GM08714 (cell line): Measurements from ENCODE around the gene PTPRM.

Source experiments
- H3K4me3 ChIP-seq: fragments of 200-500 bp; sonication (Bioruptor generic); 2 replicates; pipeline ENCODE4 v1.5.1; 2014; ENCODE audit warnings: mild to moderate bottlenecking, low read length, inconsistent platforms
- ZNF274 ChIP-seq: IDR thresholded peaks from 2 replicates; pipeline ENCODE4 v1.6.1; 2012; ENCODE audit warnings: mild to moderate bottlenecking, low read depth, low read length

The PTPRM gene

GRCh38 chr18:7641813-7642212 lies 74.7 kb downstream of the PTPRM start:
- TF ChIP-seq ZNF274: no peak
- no peak overlapping the region for H3K4me3 ChIP-seq

GRCh38 chr18:7642331-7642890 lies 75.3 kb downstream of the PTPRM start:
- H3K4me3 ChIP-seq: no peak overlapping the region
- TF ChIP-seq ZNF274: no peak

GRCh38 chr18:7645756-7646155 lies 78.6 kb downstream of the PTPRM start:
- no peak overlapping the region for H3K4me3 ChIP-seq
- no peak for TF ChIP-seq ZNF274

GRCh38 chr18:7646174-7646886 lies 79.2 kb downstream of the PTPRM start:
- no peak overlapping the region for H3K4me3 ChIP-seq
- TF ChIP-seq ZNF274: no peak

GRCh38 chr18:7647500-7647899 lies 80.4 kb downstream of the PTPRM start:
- H3K4me3 ChIP-seq: no peak overlapping the region
- TF ChIP-seq ZNF274: no peak

- H3K4me3 ChIP-seq: no peak overlapping the region
- TF ChIP-seq ZNF274: no peak
These were observed 89.9 kb downstream of the PTPRM start for GRCh38 chr18:7657050-7657449.

GRCh38 chr18:7657937-7658336 lies 90.8 kb downstream of the PTPRM start:
- no peak overlapping the region for H3K4me3 ChIP-seq
- no peak for TF ChIP-seq ZNF274

GRCh38 chr18:7658701-7659100 lies 91.6 kb downstream of the PTPRM start:
- H3K4me3 ChIP-seq: no peak overlapping the region
- no peak for TF ChIP-seq ZNF274

- TF ChIP-seq ZNF274: no peak
- no peak overlapping the region for H3K4me3 ChIP-seq
These were observed 94.1 kb downstream of the PTPRM start for GRCh38 chr18:7661207-7661606.

GRCh38 chr18:7662866-7663265 lies 95.8 kb downstream of the PTPRM start:
- no peak overlapping the region for H3K4me3 ChIP-seq
- no peak for TF ChIP-seq ZNF274

- TF ChIP-seq ZNF274: no peak
These were observed 96.5 kb downstream of the PTPRM start for GRCh38 chr18:7663366-7664312.

GRCh38 chr18:7666195-7666776 lies 99.2 kb downstream of the PTPRM start:
- no peak for TF ChIP-seq ZNF274
- no peak overlapping the region for H3K4me3 ChIP-seq

More at GRCh38 chr18:7663366-7664312, 96.5 kb downstream of the PTPRM start:
- H3K4me3 ChIP-seq: no peak overlapping the region

GRCh38 chr18:7668392-7668791 lies 101.3 kb downstream of the PTPRM start:
- no peak overlapping the region for H3K4me3 ChIP-seq
- TF ChIP-seq ZNF274: no peak

- TF ChIP-seq ZNF274: no peak
- no peak overlapping the region for H3K4me3 ChIP-seq
These were observed 102.2 kb downstream of the PTPRM start for GRCh38 chr18:7669361-7669760.
